ENCODE results near the gene SPATA31E1. TPM values are rescaled to one million over a fixed set of nuclear protein-coding genes. Genes with fewer than 3 reads are reported as not detected.
"Not testable (repeated sequence)": the region's sequence is repeated elsewhere in the genome, so short reads cannot be mapped to it uniquely, and the experiment has no call there.

The SPATA31E1 gene
- total RNA-seq, 2 donors from 2014 or later = not detected

GRCh38 chr9:87883274-87883673 lies 597 bp downstream of the SPATA31E1 start:
- no peak for DNase-seq (ENCODE audit: low spot score)
- intact Hi-C loops (cut with DNase I) = no loop called here

GRCh38 chr9:87883990-87884389 lies 1.3 kb downstream of the SPATA31E1 start:
- intact Hi-C loops (cut with DNase I) = no loop called here
- DNase-seq (ENCODE audit: low spot score) = peak; percentile 74

GRCh38 chr9:87884578-87885459 lies 2.1 kb downstream of the SPATA31E1 start:
- peak; percentile 67 for DNase-seq (ENCODE audit: low spot score)
- intact Hi-C loops (cut with DNase I) = no loop called here

- no peak for DNase-seq (ENCODE audit: low spot score)
- intact Hi-C loops (cut with DNase I) = no loop called here
Observed at GRCh38 chr9:87885484-87886189, 3.0 kb downstream of the SPATA31E1 start.

- no peak for DNase-seq (ENCODE audit: low spot score)
- intact Hi-C loops (cut with DNase I) = no loop called here
Observed at GRCh38 chr9:87886210-87886932, 3.7 kb downstream of the SPATA31E1 start.

GRCh38 chr9:87886933-87887505 lies 4.3 kb downstream of the SPATA31E1 start:
- intact Hi-C loops (cut with DNase I) = no loop called here
- no peak for DNase-seq (ENCODE audit: low spot score)

- DNase-seq (ENCODE audit: low spot score) = peak; percentile 73
- intact Hi-C loops (cut with DNase I) = no loop called here
Observed at GRCh38 chr9:87887661-87888480, 5.2 kb downstream of the SPATA31E1 start.

GRCh38 chr9:87888501-87888900 lies 5.8 kb downstream of the SPATA31E1 start:
- DNase-seq (ENCODE audit: low spot score) = peak; percentile 79
- intact Hi-C loops (cut with DNase I) = no loop called here

- no peak for DNase-seq (ENCODE audit: low spot score)
- intact Hi-C loops (cut with DNase I) = no loop called here
Observed at GRCh38 chr9:87889065-87889881, 6.6 kb downstream of the SPATA31E1 start.

- intact Hi-C loops (cut with DNase I) = no loop called here
- DNase-seq (ENCODE audit: low spot score) = no peak
Observed at GRCh38 chr9:87889882-87890252, 7.2 kb downstream of the SPATA31E1 start.

GRCh38 chr9:87890837-87891236 lies 8.2 kb downstream of the SPATA31E1 start:
- DNase-seq (ENCODE audit: low spot score) = no peak

GRCh38 chr9:87891754-87892153 lies 9.1 kb downstream of the SPATA31E1 start:
- no peak for DNase-seq (ENCODE audit: low spot score)
- intact Hi-C loops (cut with DNase I) = no loop called here

More at GRCh38 chr9:87890837-87891236, 8.2 kb downstream of the SPATA31E1 start:
- intact Hi-C loops (cut with DNase I) = no loop called here

- intact Hi-C loops (cut with DNase I) = no loop called here
- no peak for DNase-seq (ENCODE audit: low spot score)
Observed at GRCh38 chr9:87892956-87893355, 10.3 kb downstream of the SPATA31E1 start.

GRCh38 chr9:87894998-87895625 lies 12.4 kb downstream of the SPATA31E1 start:
- no peak for DNase-seq (ENCODE audit: low spot score)
- intact Hi-C loops (cut with DNase I) = no loop called here

GRCh38 chr9:87896891-87897290 lies 14.2 kb downstream of the SPATA31E1 start:
- DNase-seq (ENCODE audit: low spot score) = no peak
- intact Hi-C loops (cut with DNase I) = no loop called here

- intact Hi-C loops (cut with DNase I) = no loop called here
- DNase-seq (ENCODE audit: low spot score) = no peak
Observed at GRCh38 chr9:87898151-87898550, 15.5 kb downstream of the SPATA31E1 start.

- intact Hi-C loops (cut with DNase I); DNase-seq (ENCODE audit: low spot score): not testable (repeated sequence)
Observed at GRCh38 chr9:87902371-87902770, 19.7 kb downstream of the SPATA31E1 start.
